Posterior cingulate gyrus (tissue), 11 donors: ENCODE measurements around the gene TAF6.

Source experiments
- DNase-seq, 10 donors: peaks; one replicate each; pipeline versions ENCODE4 v3.0.0 to v3.0.0-alpha.2; 2020 to 2021; ENCODE audit warnings: mixed read lengths in 3 of 10
- intact Hi-C: fragments of 100-400 bp; cut with DNase I; formaldehyde crosslinking; loops from one replicate; pipeline ENCODE4 v1.15.1; 2023

TAF6 gene

DNA sequence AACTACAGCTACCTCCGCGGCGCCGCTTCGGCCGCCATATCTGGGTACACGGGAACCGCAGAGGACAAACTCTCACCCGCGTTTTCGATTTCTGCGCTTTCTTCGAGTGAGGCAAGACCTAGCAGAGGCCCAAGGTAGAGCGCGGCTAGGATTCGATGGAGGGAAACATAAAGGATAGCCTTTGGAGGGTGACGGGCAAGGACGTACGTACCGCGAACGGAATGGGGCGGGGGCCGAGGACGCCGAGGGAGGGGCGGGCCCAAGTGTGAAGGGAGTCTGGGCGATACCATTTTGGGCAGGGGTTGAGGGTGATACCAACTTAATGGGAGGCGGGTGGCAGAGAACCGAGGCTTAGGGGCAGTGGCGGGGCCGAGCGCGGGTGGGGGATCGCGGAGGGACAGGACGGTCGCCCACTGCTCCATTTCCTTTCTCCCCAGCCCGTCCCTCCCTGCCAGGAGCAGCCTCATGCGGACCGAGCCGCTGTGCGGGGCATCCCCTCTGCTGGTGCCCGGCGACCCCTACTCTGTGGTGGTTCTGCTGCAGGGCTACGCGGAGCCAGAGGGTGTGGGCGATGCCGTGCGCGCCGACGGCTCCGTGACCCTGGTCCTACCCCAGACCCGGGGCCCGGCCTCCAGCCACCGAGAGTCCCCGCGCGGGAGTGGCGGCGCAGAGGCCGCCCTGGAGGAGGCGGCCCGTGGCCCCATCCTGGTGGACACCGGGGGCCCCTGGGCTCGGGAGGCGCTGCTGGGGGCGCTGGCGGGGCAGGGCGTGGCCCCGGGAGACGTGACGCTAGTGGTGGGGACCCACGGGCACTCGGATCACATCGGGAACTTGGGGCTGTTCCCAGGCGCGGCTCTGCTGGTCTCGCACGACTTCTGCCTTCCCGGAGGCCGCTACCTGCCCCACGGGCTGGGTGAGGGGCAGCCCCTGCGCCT, 8.0 kb upstream of the TAF6 start, which contains the start of gene MBLAC1:
TSS of gene MBLAC1 (plus strand) at position 37 of the 935 bp plus-strand sequence. CDS start at position 466, 429 bp downstream.
- intact Hi-C loops = loop anchor here (2.0 kb wide), 1 partner anchor 26 kb away; the partner anchor contains the start of genes AP4M1 and MCM7
- peak; percentile 87 to 98 (median 92) for DNase-seq

DNA sequence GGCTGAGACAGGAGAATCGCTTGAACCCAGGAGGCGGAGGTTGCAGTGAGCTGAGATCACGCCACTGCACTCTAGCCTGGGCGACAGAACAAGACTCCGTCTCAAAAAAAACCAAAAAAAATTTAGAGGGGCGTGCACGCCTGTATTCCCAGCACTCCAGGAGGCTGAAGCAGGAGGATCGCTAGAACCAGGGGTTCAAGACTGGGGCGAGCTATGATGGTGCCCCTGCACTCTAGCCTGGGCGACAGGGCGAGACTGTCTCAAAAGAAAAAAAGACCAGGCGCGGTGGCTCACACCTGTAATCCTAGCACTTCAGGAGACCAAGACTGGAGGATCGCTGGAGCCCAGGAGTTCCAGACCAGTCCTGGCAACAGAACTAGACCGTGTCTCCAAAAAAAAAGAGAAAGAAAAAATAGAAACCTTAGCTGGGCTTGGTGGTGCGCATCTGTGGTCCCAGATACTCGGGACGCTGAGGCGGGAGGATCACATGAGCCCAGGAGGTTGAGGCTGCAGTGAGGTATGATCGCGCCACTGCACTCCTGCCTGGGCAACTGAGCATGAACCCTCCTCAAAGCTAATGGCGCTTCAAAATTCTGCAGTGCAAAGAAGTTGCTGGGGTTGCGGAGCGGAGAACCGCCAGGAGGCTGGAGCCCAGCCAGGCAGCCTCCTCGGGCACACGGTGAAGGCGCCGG, 7.2 kb upstream of the TAF6 start:
- DNase-seq = peak in 1 of 10 donors; percentile 85
- intact Hi-C loops = loop anchor here (2.0 kb wide), 1 partner anchor 26 kb away; the partner anchor contains the start of genes AP4M1 and MCM7

DNA sequence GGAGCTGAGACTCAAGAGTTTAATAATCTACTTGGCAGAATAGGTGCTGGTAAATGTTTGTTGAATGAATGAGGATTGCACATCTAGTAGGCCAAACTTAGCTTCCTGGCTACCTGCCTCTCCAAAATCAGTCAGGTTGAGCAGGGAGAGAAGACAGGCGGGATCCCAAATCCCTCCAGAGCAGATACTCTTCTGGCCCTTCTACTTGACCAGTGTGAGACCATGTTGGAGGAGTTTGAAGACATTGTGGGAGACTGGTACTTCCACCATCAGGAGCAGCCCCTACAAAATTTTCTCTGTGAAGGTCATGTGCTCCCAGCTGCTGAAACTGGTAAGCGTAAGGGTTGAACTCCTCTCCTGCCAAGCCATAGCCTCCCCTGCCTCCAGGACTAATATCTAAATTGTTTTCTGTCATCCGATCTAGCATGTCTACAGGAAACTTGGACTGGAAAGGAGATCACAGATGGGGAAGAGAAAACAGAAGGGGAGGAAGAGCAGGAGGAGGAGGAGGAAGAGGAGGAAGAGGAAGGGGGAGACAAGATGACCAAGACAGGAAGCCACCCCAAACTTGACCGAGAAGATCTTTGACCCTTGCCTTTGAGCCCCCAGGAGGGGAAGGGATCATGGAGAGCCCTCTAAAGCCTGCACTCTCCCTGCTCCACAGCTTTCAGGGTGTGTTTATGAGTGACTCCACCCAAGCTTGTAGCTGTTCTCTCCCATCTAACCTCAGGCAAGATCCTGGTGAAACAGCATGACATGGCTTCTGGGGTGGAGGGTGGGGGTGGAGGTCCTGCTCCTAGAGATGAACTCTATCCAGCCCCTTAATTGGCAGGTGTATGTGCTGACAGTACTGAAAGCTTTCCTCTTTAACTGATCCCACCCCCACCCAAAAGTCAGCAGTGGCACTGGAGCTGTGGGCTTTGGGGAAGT, 5.4 kb upstream of the TAF6 start:
- intact Hi-C loops = no loop called here
- peak in 2 of 10 donors; percentile 3 to 16 for DNase-seq

DNA sequence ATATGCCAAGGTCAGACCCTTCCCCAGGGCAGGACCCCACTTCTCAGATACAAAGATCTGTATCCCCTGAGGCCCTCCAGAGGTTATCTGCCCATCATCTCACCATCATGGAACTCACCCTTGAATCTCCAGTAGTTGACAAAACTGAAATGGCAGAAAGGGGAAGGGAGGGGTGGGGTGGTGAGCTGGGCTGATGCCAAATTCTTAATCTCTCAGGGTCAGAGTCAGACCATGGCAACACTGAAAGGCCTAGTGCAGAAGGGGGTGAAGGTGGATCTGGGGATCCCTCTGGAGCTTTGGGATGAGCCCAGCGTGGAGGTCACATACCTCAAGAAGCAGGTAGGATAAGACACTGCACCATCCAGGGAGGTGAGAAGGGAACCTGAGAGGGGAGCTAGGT, 3.4 kb upstream of the TAF6 start:
- intact Hi-C loops = no loop called here
- peak in 2 of 10 donors; percentile 9 to 13 for DNase-seq

DNA sequence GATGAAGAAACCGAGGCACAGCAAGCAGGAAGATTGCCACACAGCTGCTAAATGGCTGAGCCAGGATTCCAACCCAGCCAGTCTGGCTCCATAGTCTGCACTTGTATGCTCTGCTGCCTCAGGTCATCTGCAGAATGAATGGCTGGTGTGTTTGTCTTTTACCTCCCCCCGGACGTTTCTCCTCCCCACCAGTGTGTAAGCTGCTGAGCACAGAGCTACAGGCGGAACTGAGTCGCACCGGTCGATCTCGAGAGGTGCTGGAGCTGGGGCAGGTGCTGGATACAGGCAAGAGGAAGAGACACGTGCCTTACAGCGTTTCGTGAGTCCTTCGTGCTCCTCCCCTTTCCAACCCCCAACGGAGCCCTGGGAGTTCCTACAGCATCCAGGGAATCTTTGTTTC, 2.9 kb upstream of the TAF6 start:
- peak in 3 of 10 donors; percentile 14 to 35 (median 32) for DNase-seq
- intact Hi-C loops = no loop called here

DNA sequence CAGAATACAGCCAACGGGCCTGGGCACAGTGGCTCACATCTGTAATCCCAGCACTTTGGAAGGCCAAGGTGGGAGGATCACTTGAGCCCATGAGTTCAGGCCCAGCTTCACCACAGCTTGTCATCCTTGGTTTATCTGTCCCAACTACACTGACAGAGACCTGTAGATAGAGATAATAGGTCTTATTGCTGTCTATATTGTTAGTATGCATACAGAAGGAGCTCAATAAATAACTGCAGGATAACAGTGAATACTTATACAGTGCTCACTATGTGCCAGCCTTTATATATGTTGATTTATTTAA, 1.5 kb upstream of the TAF6 start:
- intact Hi-C loops = no loop called here
- DNase-seq = peak in 1 of 10 donors; percentile 30

DNA sequence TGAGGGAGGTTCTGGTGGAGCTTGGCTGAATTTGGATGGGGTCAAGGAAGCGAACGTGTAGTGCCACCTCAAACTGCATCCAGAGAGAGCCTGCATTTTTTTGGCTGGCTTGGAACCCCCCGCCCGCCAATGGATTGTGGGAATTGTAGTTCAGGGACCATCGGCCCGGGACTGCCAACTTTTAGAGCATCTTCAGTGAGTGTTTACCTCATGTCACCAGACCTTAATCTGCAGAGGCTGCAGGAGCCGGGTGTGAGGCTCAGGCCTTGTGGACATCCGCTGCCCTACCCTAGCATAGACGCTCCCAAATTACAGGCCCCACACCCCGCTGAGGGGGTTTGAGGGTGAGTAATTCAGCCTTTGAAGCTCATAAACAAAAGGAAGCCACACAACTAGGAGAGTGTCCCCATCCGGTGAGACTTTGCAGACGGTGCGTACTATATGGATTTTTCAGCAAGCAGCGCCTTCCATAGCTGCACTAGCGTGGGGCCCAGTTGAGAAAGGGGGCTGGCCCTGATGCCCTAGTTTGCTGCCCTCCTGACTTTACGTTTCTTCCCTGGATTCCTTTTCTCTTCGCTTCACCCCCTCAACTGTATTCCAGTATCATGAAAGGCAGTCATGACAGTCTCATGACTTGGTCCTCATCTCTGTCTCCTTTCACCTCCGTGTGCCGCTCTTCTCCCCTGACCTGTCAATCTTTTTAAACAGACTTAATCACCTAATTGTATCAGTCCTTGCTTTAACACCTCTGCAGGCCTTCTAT, 993 bp upstream of the TAF6 start:
- DNase-seq = peak; percentile 64 to 96 (median 77)
- intact Hi-C loops = loop anchor here (1.0 kb wide), 1 partner anchor 19 kb away; the partner anchor contains the start of genes AP4M1 and MCM7

DNA sequence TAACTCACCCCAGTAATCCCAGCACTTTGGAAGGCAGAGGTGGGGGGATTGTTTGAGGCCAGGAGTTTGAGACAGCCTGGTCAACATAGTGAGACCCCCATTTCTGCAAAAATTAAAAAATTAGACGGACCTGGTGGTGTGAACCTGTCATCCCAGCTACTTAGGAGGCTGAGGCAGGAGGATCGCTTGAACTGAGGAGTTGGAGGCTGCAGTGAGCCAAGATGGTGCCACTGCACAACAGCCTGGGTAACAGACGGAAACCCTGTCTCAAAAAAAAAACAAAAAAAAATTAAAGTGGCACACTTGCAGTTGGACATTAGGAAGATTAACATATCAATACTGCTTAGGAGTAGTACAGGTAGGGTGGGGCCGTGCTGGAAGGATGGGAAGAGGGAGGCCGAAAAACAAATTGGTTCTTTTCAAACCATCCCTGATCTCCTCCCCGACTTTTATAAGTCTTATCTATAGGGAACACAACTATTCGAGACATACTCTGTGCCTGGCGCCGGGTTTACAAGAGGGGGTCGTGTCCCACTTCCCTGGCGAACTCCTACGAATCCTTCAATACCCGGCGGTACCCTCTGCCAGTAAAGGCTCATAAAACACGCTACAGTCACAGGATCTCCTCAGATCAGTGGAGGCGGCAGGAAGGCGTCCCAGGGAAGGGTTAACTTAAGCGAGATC, 628 bp downstream of the TAF6 start:
- DNase-seq = peak in 1 of 10 donors; percentile 19
- intact Hi-C loops = loop anchor here (1.0 kb wide), 1 partner anchor 17 kb away; the partner anchor contains the start of genes AP4M1 and MCM7

DNA sequence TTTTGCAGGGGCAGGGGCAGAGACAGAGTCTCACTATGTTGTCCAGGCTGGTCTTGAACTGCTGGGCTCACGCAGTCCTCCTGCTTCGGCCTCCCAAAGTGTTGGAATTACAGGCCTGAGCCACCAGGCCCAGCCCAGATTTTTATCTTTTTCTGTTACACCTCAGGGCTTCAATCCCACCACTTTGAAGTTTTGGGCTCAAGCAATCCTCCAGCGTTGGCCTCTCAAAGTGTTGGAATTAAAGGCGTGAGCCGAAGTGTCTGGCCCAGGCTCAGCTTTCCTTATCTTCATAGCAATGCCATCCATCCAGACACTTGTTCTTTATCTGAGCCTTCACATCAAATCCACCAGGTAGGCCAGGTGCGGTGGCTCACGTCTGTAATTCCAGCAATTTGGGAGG, 4.1 kb downstream of the TAF6 start:
- no peak for DNase-seq
- intact Hi-C loops = no loop called here

DNA sequence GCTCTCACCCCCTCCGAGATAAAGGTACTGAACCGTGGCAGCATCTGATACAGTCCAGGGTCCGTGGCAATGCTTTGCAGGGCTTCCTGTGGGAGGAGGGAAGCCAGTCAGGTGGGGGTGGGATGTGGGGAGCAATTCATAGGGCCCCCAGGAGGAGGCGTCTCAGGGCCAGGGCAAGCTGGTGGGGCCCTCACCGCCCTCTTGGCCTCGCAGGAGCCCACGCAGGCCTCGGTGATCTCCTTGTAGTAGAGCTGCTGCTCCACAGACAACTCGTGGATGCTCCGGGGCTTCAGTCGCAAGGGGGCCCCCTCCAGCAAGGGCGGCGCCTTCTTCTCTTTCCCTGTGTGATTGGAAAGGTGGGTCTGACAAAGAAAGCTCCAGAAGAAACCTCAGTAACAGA, 7.2 kb downstream of the TAF6 start:
- intact Hi-C loops = no loop called here
- peak in 1 of 10 donors; percentile 33 for DNase-seq

DNA sequence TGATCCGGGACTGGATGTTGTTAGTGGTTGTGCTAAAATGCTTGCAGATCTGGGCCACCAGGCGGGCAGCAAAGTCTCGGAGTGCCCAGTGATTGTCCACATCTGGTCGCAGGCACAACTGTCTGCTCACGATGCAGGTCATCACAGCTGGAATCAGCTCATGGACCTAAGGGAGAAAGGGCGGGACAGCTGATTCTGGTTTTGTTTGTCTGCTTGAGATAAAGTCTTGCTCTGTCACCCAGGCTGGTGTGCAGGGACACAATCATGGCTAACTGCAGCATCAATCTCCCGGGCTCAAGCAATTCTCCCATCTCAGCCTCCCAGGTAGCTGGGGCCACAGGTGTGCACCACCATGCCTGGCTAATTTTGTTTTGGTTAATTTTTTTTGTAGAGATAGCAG, 8.0 kb downstream of the TAF6 start:
- intact Hi-C loops = no loop called here

DNA sequence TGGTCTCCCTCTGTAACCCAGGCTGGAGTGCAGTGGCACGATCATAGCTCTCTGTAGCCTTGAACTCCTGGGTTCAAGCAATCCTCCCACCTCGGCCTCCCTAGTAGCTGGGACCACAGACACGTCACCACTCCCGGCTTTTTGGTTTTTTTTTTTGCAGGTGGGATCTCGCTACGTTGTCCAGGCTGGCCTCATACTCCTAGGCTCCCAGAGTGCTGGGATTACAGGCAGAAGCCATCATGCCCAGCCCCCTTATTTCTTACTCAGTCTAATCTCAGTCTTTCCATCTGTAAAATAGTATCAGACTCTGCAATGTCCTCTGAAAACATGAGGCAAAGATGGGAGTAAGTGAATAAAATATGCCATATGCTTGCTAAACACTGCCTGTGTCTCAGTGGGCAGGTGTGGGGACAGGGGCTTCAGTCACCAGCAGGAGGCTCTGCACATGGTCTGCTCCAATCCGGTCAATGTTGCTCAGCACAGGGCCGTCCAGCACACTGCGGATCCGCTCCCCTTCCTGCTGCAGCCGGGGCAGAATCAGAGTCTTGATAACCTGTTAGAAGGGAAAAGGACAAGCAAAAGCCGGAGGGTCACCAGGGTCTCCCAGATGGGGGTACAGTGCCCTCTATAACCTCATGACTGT, 9.5 kb downstream of the TAF6 start:
- peak in 2 of 10 donors; percentile 35 to 54 for DNase-seq
- intact Hi-C loops = no loop called here

More for the DNA sequence above, 8.0 kb downstream of the TAF6 start:
- DNase-seq = peak in 1 of 10 donors; percentile 63

DNA sequence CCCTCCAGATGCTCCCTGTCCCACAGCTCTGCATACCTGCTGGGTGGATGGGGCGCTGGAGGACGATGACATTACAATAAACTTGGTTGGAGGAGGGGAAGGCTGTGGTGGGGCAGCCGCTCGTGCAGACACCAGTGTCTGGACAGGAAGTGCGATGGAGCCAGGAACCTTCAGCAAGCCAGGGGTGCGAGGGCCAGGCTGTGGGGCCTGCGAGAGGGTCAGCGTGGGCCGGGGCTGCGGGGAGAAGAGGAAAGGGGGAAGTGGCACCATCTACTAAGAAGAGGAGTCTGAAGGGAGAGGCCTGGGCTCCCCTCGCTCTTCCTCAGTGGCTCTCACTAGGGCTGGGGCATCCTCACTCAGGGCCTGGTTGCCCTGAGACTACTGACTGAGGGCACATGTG, 11.3 kb downstream of the TAF6 start:
- intact Hi-C loops = no loop called here
- peak in 1 of 10 donors; percentile 37 for DNase-seq

DNA sequence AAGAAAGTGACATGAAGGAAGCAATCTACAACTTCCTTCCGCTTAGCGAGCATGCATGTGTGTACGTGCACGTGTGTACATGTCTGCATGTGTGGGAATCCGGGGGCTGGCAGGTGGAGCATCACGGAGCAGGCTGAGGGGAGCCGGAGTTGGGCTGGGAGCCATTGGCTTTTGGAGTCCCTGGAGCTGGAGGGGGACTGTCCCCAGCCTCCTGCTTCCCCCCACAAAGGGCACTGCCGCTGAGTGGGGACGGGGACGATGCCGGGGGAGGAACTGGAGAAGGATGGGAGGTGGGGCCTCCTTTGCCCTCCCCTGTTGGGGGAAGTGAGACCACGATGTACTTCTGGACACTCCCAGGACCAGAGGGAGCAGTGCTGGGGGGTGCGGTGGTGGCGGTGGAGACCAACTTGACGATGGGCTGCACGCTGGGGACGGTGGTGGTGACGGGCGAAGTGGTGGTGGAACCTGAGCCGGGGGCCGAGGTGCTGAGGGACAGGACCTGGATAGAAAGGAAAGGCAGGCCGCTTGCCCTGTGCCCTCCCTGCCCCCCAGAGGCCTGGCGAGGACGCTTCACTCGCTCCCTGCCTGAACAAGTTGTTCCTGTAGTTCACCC, 11.9 kb downstream of the TAF6 start:
- peak in 1 of 10 donors; percentile 62 for DNase-seq
- intact Hi-C loops = no loop called here

DNA sequence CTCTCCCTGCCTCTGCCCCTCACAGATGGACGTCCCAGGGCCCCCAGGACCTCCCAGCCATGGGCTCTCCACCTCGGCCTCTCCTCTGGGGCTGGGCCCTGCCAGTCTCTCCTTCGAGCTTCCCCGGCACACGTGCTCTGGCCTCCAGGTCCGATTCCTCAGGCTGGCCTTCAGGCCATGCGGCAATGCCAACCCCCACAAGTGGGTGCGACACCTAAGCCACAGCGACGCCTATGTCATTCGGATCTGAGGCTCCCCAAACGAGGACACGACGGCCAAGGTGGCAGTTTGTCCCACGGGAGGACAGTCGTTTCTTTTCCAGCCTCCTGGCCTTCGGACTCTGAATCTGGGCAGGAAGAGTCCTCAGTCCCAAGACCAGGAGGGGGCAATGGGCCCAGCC, 12.5 kb downstream of the TAF6 start:
- DNase-seq = peak in 2 of 10 donors; percentile 44 to 58
- intact Hi-C loops = no loop called here

DNA sequence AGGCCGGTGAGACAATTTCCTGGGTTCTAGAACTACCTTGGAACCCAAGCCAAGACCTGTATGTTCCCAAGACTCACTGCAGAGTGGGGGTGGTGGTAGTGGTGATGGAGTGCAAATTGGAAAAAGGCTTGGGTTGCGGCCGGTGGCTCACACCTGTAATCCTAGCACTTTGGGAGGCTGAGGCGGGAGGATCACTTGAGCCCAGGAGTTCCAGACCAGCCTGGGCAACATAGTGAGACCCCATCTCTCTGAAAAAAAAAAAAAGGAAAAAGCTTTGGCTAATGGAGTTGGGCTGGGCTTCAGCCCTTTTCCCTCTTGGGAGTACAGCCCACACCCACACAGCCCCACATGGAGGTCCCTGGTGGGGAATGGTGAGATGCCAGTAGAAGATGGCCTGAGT, 13.6 kb downstream of the TAF6 start:
- DNase-seq = peak in 2 of 10 donors; percentile 25 to 29
- intact Hi-C loops = no loop called here

DNA sequence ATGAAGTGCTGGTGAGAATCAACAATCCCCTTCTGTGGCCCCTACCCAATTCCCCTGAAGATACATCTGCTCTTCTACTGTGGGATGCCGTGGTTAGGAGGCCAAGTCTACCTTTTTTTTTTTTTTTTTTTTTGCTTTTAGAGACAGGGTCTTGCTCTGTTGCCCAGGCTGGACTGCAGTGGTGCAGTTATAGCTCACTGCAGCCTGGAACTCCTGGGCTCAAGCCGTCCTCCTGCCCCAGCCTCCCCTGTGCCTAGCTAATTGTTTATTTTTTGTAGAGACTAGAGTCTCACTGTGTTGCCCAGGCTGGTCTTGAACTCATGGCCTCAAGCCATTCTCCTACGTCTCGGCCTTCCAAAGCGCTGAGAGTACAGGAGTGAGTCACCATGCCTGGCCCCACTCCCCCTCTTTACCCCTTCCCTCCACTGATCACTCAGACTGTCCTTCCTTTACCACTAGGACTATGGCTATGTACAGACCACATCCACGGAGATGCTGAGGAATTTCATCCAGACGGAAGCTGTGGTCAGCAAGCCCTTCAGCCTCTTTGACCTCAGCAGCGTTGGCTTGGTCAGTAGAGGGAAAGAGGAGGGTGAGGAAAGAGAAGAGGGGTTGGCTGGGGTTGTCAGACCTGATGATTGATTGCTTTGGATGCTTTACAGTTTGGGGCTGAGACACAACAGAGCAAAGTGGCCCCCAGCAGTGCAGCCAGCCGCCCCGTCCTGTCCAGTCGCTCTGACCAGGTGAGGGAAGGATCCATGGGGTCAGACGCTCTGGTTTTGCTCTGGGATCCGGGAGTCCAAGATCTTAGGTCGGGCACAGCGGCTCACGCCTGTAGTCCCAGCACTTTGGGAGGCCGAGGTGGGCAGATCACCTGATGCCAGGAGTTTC, 16.0 kb downstream of the TAF6 start:
- DNase-seq = peak in 2 of 10 donors; percentile 41 to 69
- intact Hi-C loops = no loop called here
